Tibial nerve (tissue), 4 donors: Measurements from ENCODE around the gene EIF2B2. TPM values are rescaled to one million over a fixed set of nuclear protein-coding genes. Genes with fewer than 3 reads are reported as not detected.

Experiments used
- DNase-seq, 2 donors: peaks; one replicate each; pipeline ENCODE4 v3.0.0-alpha.2; 2019; ENCODE audit warnings: low spot score in 2 of 2
- H3K27ac ChIP-seq, 4 donors: fragments of 200-600 bp; sonication (generic) in 3 of 4; one replicate each; pipeline ENCODE4 v1.5.1; 2017 to 2019; ENCODE audit warnings: mild to moderate bottlenecking in 1 of 4
- H3K27me3 ChIP-seq, 2 donors: fragments of 200-600 bp; sonication (generic) in 1 of 2; one replicate each; pipeline versions ENCODE4 v1.5.1 to v1.6.0; 2017 to 2019
- H3K36me3 ChIP-seq, 3 donors: fragments of 200-600 bp; sonication (generic); one replicate each; pipeline ENCODE4 v1.5.1; 2018 to 2019
- H3K4me1 ChIP-seq, 4 donors: fragments of 200-600 bp; sonication (generic) in 3 of 4; one replicate each; pipeline ENCODE4 v1.5.1; 2017 to 2019
- H3K4me3 ChIP-seq, 4 donors: fragments of 200-600 bp; sonication (generic) in 3 of 4; one replicate each; pipeline ENCODE4 v1.5.1; 2017 to 2019; ENCODE audit warnings: mild to moderate bottlenecking in 1 of 4, moderate library complexity in 1 of 4
- H3K9me3 ChIP-seq, 4 donors: fragments of 200-600 bp; sonication (generic) in 3 of 4; one replicate each; pipeline ENCODE4 v1.5.1; 2017 to 2019
- EP300 ChIP-seq, 2 donors: sonication (generic); formaldehyde crosslinking; IDR thresholded peaks; one replicate each; pipeline ENCODE4 v1.6.1; 2017; ENCODE audit warnings: antibody characterized with exemption in 2 of 2, mild to moderate bottlenecking in 1 of 2
- POLR2A ChIP-seq, 2 donors: fragments of 450-650 bp; IDR thresholded peaks; one replicate each; pipeline ENCODE4 v1.6.1; 2017; ENCODE audit warnings: antibody characterized with exemption in 2 of 2, mild to moderate bottlenecking in 2 of 2, moderate library complexity in 2 of 2
- WGBS, 2 donors: methylation state at CpG; one replicate each; pipeline ENCODE4 v1.1.5; 2018; 5-methylcytosine and 5-hydroxymethylcytosine counted together
- total RNA-seq, 4 donors: library from RNA; depleted of rRNA; stranded (reverse); fragments of >200 nt; gene quantifications; one replicate each; pipeline ENCODE4 v1.1.0, GENCODE V29; 2016
- TF ChIP-seq, protein P1 (sequence below), 5 experiments: fragments of 200-600 bp in 3 of 5; fragments of 450-650 bp in 2 of 5; sonication (generic) in 3 of 5; IDR thresholded peaks; one replicate each; pipeline ENCODE4 v1.5.1; 2016 to 2019; ENCODE audit warnings: antibody characterized with exemption in 5 of 5, mild to moderate bottlenecking in 3 of 5, moderate library complexity in 2 of 5

The EIF2B2 gene
- total RNA-seq, 4 donors from 2014 or later, result 26.1 to 44.9 (median 36.1) TPM

DNA sequence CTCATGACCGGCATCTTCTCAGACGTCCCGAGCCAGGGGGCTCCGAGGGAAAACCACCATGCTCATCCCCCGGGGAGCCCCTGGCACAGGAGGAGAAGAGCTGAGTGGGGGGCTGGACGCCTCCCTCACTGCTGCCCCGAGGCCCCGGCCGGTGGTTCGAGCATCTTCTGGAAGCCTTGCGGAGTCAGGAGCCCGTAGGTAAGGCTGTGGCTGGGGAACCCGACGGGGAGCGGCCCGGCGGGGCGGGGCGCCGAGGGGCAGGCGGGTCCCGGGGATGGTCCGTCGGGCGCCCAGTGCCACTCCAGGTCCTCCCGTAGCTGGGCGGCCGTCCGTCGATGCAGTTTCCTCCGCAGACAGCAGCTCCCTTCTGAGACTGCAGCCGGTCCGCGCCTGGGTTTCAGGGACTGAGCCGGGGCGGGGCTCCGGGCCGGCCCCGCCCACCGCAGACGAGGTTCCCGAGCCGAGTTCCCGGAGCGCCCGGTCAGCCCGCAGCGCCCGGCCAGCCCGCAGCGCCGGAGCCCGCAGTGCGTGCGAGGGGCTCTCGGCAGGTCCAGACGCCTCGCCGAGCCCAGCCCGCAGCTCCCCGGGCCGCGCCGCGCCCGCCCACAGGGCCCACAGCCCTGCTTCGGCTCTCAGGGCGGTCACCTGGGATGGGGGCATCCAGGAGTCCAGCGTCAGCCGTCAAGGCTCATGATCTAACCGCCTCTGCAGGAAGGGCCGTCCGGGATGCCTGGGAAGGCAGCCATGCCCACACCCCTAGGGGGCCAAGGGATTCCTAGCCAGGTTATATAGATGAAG is 47.3 kb upstream of the EIF2B2 start, which contains the start of gene PGF:
TSS of gene PGF (minus strand) at position 369 of the 798 bp plus-strand sequence. CDS start at position 14, 355 bp downstream.
- Histone ChIP-seq H3K4me1 (peaks cover 0 to 46% (median 14%) of the 10 kb centered on the region in 4 donors), H3K27ac (peak within 1 kb of the TSS; percentile 23 to 84 (median 70)), H3K9me3 (no peaks in the 10 kb centered on the region), H3K27me3 (no peaks in the 10 kb centered on the region), H3K36me3 (no peaks in the 10 kb centered on the region), H3K4me3 (peak within 1 kb of the TSS; percentile 48 to 66 (median 58))
- peak; percentile 54 to 56 for DNase-seq
- 1 to 14% methylated on average over 26 to 43 of the region's 73 CpGs for WGBS, 2 donors
- TF ChIP-seq, protein P1, sequence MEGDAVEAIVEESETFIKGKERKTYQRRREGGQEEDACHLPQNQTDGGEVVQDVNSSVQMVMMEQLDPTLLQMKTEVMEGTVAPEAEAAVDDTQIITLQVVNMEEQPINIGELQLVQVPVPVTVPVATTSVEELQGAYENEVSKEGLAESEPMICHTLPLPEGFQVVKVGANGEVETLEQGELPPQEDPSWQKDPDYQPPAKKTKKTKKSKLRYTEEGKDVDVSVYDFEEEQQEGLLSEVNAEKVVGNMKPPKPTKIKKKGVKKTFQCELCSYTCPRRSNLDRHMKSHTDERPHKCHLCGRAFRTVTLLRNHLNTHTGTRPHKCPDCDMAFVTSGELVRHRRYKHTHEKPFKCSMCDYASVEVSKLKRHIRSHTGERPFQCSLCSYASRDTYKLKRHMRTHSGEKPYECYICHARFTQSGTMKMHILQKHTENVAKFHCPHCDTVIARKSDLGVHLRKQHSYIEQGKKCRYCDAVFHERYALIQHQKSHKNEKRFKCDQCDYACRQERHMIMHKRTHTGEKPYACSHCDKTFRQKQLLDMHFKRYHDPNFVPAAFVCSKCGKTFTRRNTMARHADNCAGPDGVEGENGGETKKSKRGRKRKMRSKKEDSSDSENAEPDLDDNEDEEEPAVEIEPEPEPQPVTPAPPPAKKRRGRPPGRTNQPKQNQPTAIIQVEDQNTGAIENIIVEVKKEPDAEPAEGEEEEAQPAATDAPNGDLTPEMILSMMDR (IDR thresholded peaks at IDR 0.05), result no peak
- TF ChIP-seq EP300 (IDR thresholded peaks at IDR 0.05) (peak in 1 of 2 donors; percentile 59), POLR2A (IDR thresholded peaks at IDR 0.05) (peak; percentile 31 to 72)

DNA sequence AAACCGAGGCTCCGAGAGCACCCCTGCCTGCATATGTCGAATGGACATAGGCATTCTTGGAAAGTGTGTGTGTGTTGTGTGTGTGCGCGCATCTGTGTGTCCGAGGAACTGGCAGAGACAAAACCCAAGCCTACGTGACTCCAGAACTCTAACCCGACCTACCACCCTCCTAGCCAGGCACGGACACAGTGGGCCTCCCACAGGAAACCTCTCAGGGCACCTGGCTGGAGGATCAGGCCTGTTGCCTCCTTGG is 46.8 kb upstream of the EIF2B2 start:
- Histone ChIP-seq H3K4me3 (peak overlapping the region in 3 of 4 donors; percentile 48 to 60 (median 55)), H3K9me3 (no peaks in the 10 kb centered on the region), H3K36me3 (no peaks in the 10 kb centered on the region), H3K27ac (peak overlapping the region; percentile 10 to 84 (median 50)), H3K4me1 (peaks cover 0 to 43% (median 14%) of the 10 kb centered on the region in 4 donors), H3K27me3 (no peaks in the 10 kb centered on the region)
- DNase-seq, result no peak
- TF ChIP-seq EP300 (IDR thresholded peaks at IDR 0.05) (no peak), POLR2A (IDR thresholded peaks at IDR 0.05) (no peak)
- TF ChIP-seq, protein P1 (IDR thresholded peaks at IDR 0.05), result no peak
- WGBS, 2 donors, result 60 to 71% methylated on average over 9 of the region's 9 CpGs

DNA sequence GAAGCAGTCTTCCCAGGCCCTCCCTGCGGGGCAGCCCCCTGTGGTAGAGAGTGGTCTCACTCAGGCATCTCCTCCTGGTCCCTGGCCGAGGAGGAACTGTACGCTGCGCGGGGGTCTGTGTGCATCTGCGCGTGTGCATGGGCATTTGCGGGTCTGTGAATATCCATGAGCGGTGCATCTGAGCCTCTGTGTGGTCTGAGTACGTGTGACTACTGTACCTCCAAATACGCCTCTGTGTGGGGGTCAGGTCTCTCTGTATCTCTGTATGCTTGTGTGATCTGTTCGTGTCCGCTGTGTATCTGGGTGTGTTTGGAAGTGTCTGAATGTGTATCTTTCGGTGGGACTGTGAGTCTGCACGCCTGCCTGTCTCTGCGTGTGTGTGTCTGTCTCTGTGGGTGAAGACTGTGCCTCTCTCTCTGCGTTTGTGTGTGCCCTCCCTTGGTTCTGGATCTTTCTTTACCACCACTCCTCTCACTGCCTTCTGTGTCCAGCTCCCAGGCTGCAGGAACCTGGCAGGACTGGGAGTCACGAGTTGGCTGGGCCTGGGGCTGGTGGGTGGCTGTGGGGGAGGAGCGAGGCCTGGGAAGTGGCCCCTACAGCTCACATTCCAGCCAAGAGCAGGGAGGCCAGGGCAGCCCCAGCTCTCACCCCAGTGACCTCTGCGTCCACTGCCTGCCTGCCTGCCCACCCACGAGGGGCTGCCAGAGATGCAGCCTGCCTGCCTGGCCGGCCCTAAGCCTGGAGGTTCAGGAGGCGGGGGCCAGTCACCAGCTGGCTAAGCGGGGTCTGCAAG is 46.2 kb upstream of the EIF2B2 start:
- Histone ChIP-seq H3K36me3 (no peaks in the 10 kb centered on the region), H3K4me1 (peaks cover 0 to 39% (median 14%) of the 10 kb centered on the region in 4 donors), H3K4me3 (peak overlapping the region in 1 of 4 donors; percentile 60), H3K27ac (peak overlapping the region; percentile 3 to 84 (median 43)), H3K9me3 (no peaks in the 10 kb centered on the region), H3K27me3 (no peaks in the 10 kb centered on the region)
- TF ChIP-seq EP300 (IDR thresholded peaks at IDR 0.05), result peak in 1 of 2 donors; percentile 38
- TF ChIP-seq POLR2A (IDR thresholded peaks at IDR 0.05), result no peak
- WGBS, 2 donors, result 63 to 65% methylated on average over 23 to 24 of the region's 24 CpGs
- DNase-seq, result no peak

GRCh38 chr14:74959596-74960180 is 43.0 kb upstream of the EIF2B2 start:
- 78 to 83% methylated on average over 5 of the region's 5 CpGs for WGBS, 2 donors

GRCh38 chr14:74960736-74961135 is 42.0 kb upstream of the EIF2B2 start:
- TF ChIP-seq, protein P1 (IDR thresholded peaks at IDR 0.05), result no peak
- TF ChIP-seq POLR2A (IDR thresholded peaks at IDR 0.05) (no peak), EP300 (IDR thresholded peaks at IDR 0.05) (no peak)
- DNase-seq, result no peak
- Histone ChIP-seq H3K4me3 (no peak overlapping the region), H3K36me3 (no peaks in the 10 kb centered on the region), H3K9me3 (no peaks in the 10 kb centered on the region), H3K4me1 (peaks cover 0 to 15% (median 2%) of the 10 kb centered on the region in 4 donors), H3K27me3 (no peaks in the 10 kb centered on the region), H3K27ac (no peak overlapping the region)
- WGBS, 2 donors, result 81 to 85% methylated on average over 4 of the region's 4 CpGs

More at GRCh38 chr14:74959596-74960180, 43.0 kb upstream of the EIF2B2 start:
- peaks cover 0 to 25% (median 9%) of the 10 kb centered on the region in 4 donors for H3K4me1 ChIP-seq
- no peak for DNase-seq
- no peak overlapping the region for H3K27ac ChIP-seq
- H3K27me3 ChIP-seq, result no peaks in the 10 kb centered on the region
- no peak overlapping the region for H3K4me3 ChIP-seq
- TF ChIP-seq, protein P1 (IDR thresholded peaks at IDR 0.05), result no peak
- no peak for TF ChIP-seq POLR2A (IDR thresholded peaks at IDR 0.05)
- TF ChIP-seq EP300 (IDR thresholded peaks at IDR 0.05), result no peak
- H3K9me3 ChIP-seq, result no peaks in the 10 kb centered on the region
- no peaks in the 10 kb centered on the region for H3K36me3 ChIP-seq
